OCI-LY3 (cell line): ENCODE results near the gene GRIP1.

Source experiments
- H2AFZ ChIP-seq: fragments of 200-600, 300-600 bp; shearing (Covaris generic); 2 replicates; pipeline ENCODE4 v1.6.0; 2014; ENCODE audit warnings: antibody characterized with exemption, low read depth, low read length
- H3K27ac ChIP-seq: fragments of 200-600, 300-600 bp; sonication (generic); 2 replicates; pipeline ENCODE4 v1.5.1; 2014; ENCODE audit warnings: mild to moderate bottlenecking, low read length, moderate library complexity, mixed read lengths
- H3K27me3 ChIP-seq: fragments of 200-600, 300-600 bp; sonication (generic); 2 replicates; pipeline ENCODE4 v1.6.1; 2014; ENCODE audit warnings: low read depth, low read length, mixed read lengths
- H3K36me3 ChIP-seq: fragments of 200-600, 300-600 bp; sonication (generic); replicated peaks from 2 replicates; pipeline ENCODE3; 2014; ENCODE audit warnings: low read depth, low read length, mixed read lengths
- H3K4me1 ChIP-seq: fragments of 300-600, 200-600 bp; sonication (generic); 2 replicates; pipeline ENCODE4 v1.6.1; 2014; ENCODE audit warnings: low read length, mixed read lengths
- H3K4me2 ChIP-seq: fragments of 200-600, 300-600 bp; sonication (generic); 2 replicates; pipeline ENCODE4 v1.6.1; 2014; ENCODE audit warnings: low read length, mixed read lengths
- H3K4me3 ChIP-seq: fragments of 300-600, 200-600 bp; sonication (generic); 2 replicates; pipeline ENCODE4 v1.5.1; 2014; ENCODE audit warnings: antibody characterized with exemption, mild to moderate bottlenecking, low read length, moderate library complexity
- H3K79me2 ChIP-seq: fragments of 300-600, 200-600 bp; shearing (Covaris generic); 2 replicates; pipeline ENCODE4 v1.6.1; 2014; ENCODE audit warnings: mild to moderate bottlenecking, low read length, mixed read lengths
- H3K9ac ChIP-seq: fragments of 300-600, 200-600 bp; shearing (Covaris generic); 2 replicates; pipeline ENCODE4 v1.6.0; 2014; ENCODE audit warnings: mild to moderate bottlenecking, low read length, moderate library complexity
- H3K9me3 ChIP-seq: fragments of 200-600, 300-600 bp; shearing (Covaris generic); 2 replicates; pipeline ENCODE4 v1.6.1; 2014; ENCODE audit warnings: low read length, mixed read lengths; ENCODE audit not compliant: insufficient read depth
- H4K20me1 ChIP-seq: fragments of 200-600, 300-600 bp; sonication (generic); 2 replicates; pipeline ENCODE4 v1.6.1; 2016; ENCODE audit warnings: low read length, mixed read lengths; ENCODE audit not compliant: insufficient read depth
- EZH2phosphoT487 ChIP-seq: fragments of 200-600 bp; shearing (Covaris generic); IDR thresholded peaks from 2 replicates; pipeline ENCODE4 v1.6.1; 2018; ENCODE audit warnings: antibody characterized with exemption, mixed run types, low read depth
- TF ChIP-seq, protein P1 (sequence below): fragments of 200-600, 300-600 bp; sonication (generic); IDR thresholded peaks from 2 replicates; pipeline ENCODE4 v1.5.1; 2014; ENCODE audit warnings: antibody characterized with exemption, low read length, low read depth

Gene GRIP1

DNA sequence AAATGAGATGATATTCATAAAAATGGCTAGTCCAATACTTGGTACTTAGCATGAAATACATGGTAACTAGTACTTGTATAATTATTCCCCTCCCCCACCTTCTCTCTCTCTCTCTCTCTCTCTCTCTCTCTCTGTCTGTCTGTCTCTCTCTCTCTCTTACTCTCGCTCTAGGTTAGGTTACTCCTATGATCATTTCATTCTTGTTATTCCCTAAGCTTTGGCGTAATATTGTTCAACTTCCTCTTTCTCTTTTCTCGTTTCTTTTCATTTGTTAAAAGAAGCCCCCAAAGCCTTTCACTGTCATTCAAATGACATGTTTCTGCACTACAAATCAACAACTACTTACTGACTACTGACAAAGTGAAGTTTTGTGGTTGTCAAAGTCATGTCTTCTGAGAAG, 89.8 kb downstream of the GRIP1 start:
- H3K9ac ChIP-seq: no peak overlapping the region
- no peak overlapping the region for H3K4me3 ChIP-seq
- H2AFZ ChIP-seq: no peak overlapping the region
- H3K79me2 ChIP-seq: no peaks in the 10 kb centered on the region
- no peak overlapping the region for H3K4me2 ChIP-seq
- no peaks in the 10 kb centered on the region for H4K20me1 ChIP-seq
- H3K27ac ChIP-seq: no peak overlapping the region
- TF ChIP-seq EZH2phosphoT487: no peak
- H3K36me3 ChIP-seq: no peaks in the 10 kb centered on the region
- peaks cover 23% of the 10 kb centered on the region for H3K4me1 ChIP-seq
- H3K27me3 ChIP-seq: no peaks in the 10 kb centered on the region
- H3K9me3 ChIP-seq: no peaks in the 10 kb centered on the region

DNA sequence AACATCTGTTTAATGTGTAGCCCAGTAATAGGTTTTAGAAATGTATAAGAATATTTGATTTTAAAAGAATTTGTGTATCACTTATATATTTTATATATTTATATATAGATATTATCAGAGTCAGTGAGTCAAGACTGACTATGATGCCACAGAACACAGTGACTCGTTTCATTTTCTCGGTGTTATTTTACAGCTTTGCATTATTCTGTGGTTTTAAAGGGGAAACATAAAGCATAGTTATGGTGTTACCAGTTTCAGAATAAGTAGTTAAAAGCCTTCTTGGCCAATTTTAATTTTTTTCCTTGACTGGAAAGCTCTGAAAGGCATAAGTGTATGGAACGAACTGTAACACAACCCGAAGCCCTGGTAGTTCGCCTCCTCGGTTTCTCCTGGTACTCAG, 91.0 kb downstream of the GRIP1 start:
- Histone ChIP-seq H2AFZ (no peak overlapping the region), H3K9ac (no peak overlapping the region), H3K79me2 (no peaks in the 10 kb centered on the region), H3K4me1 (peaks cover 23% of the 10 kb centered on the region), H3K27ac (no peak overlapping the region), H3K27me3 (no peaks in the 10 kb centered on the region), H4K20me1 (no peaks in the 10 kb centered on the region), H3K4me3 (no peak overlapping the region), H3K4me2 (peak overlapping the region; percentile 18), H3K36me3 (no peaks in the 10 kb centered on the region), H3K9me3 (no peaks in the 10 kb centered on the region)
- TF ChIP-seq EZH2phosphoT487: no peak
- TF ChIP-seq, protein P1, sequence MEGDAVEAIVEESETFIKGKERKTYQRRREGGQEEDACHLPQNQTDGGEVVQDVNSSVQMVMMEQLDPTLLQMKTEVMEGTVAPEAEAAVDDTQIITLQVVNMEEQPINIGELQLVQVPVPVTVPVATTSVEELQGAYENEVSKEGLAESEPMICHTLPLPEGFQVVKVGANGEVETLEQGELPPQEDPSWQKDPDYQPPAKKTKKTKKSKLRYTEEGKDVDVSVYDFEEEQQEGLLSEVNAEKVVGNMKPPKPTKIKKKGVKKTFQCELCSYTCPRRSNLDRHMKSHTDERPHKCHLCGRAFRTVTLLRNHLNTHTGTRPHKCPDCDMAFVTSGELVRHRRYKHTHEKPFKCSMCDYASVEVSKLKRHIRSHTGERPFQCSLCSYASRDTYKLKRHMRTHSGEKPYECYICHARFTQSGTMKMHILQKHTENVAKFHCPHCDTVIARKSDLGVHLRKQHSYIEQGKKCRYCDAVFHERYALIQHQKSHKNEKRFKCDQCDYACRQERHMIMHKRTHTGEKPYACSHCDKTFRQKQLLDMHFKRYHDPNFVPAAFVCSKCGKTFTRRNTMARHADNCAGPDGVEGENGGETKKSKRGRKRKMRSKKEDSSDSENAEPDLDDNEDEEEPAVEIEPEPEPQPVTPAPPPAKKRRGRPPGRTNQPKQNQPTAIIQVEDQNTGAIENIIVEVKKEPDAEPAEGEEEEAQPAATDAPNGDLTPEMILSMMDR: no peak

DNA sequence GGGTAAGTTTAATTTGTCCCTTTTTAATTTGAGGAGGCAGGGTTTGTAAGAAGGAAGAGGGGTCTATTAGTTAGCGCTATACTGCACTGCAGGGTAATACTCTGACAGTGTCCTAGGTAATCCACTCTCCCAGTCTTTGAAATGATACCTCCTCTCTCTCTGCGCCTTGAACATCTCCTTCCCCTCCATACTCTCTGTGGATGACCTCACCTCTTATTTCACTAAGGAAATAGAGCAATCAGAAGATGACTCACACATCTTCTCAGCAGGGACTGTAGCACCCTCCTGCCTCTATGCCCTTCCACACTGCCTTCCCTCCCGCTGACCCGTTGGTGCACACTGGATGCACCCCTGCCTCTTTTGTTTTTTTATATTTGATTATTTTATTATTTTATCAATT, 94.2 kb downstream of the GRIP1 start:
- no peak overlapping the region for H3K9ac ChIP-seq
- H3K27me3 ChIP-seq: no peaks in the 10 kb centered on the region
- H3K4me1 ChIP-seq: peaks cover 17% of the 10 kb centered on the region
- TF ChIP-seq, protein P1: no peak
- TF ChIP-seq EZH2phosphoT487: no peak
- no peak overlapping the region for H3K4me3 ChIP-seq
- H3K79me2 ChIP-seq: no peaks in the 10 kb centered on the region
- no peak overlapping the region for H3K4me2 ChIP-seq
- H3K36me3 ChIP-seq: no peaks in the 10 kb centered on the region
- H2AFZ ChIP-seq: no peak overlapping the region
- H3K9me3 ChIP-seq: no peaks in the 10 kb centered on the region
- H3K27ac ChIP-seq: no peak overlapping the region
- no peaks in the 10 kb centered on the region for H4K20me1 ChIP-seq

DNA sequence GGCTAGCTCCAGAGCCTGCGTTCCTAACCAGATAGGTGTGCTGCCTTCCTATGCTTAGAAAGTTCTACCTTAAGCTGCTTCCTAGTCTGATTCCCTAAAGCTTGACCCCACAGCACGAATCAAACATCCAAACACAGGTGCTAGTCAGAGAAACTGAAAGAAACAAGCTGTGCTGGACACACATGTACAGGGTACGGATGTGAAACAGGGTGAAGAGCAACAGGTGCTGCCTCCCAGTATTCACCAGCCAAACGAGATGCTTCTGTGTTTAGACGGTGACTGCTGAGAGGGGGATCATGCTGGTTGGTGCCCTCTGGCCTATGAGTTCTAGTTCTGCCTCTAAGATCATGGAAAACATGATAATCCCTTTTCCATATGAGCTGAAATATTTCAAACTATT, 105.3 kb downstream of the GRIP1 start:
- Histone ChIP-seq H3K27me3 (peaks cover 8% of the 10 kb centered on the region; the same call in 1 of the 2 replicates), H3K36me3 (no peaks in the 10 kb centered on the region), H3K79me2 (no peaks in the 10 kb centered on the region), H4K20me1 (no peaks in the 10 kb centered on the region), H3K4me1 (no peaks in the 10 kb centered on the region), H3K9ac (no peak overlapping the region), H2AFZ (no peak overlapping the region), H3K4me3 (no peak overlapping the region), H3K27ac (no peak overlapping the region), H3K9me3 (no peaks in the 10 kb centered on the region), H3K4me2 (0 out of 2 replicates have a peak overlapping the region, but pooled peaks have one; percentile 7)
- TF ChIP-seq, protein P1: no peak
- no peak for TF ChIP-seq EZH2phosphoT487

DNA sequence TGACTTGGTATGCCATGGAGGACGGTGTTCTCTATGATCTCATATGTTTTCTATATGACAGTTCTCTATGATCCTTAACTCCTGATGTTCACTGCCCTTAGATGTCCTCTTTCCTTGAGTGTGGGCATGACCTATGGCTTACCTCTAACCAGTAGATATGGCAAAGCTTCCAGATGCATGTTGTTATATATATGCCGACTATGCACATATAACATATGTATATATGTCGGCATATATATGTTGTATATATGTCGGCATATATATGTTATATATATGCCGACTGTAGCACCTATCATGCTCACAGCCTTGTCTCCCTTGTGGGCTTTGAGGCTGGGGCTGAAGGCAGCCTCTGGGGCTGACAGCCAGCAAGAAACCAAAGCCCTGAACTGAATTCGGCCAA, 106.0 kb downstream of the GRIP1 start:
- no peaks in the 10 kb centered on the region for H4K20me1 ChIP-seq
- no peaks in the 10 kb centered on the region for H3K79me2 ChIP-seq
- H3K4me2 ChIP-seq: no peak overlapping the region
- no peaks in the 10 kb centered on the region for H3K9me3 ChIP-seq
- no peaks in the 10 kb centered on the region for H3K4me1 ChIP-seq
- TF ChIP-seq EZH2phosphoT487: no peak
- TF ChIP-seq, protein P1: no peak
- H3K4me3 ChIP-seq: no peak overlapping the region
- no peak overlapping the region for H3K9ac ChIP-seq
- H2AFZ ChIP-seq: no peak overlapping the region
- H3K27ac ChIP-seq: no peak overlapping the region
- H3K36me3 ChIP-seq: no peaks in the 10 kb centered on the region
- H3K27me3 ChIP-seq: peaks cover 8% of the 10 kb centered on the region; the same call in 1 of the 2 replicates
